Keratinocyte (primary cell): ENCODE results near the gene C9orf43. TPM values are rescaled to one million over a fixed set of nuclear protein-coding genes. Genes with fewer than 3 reads are reported as not detected.

Source experiments
- DNase-seq: peaks from one replicate; pipeline ENCODE4 v3.0.0-alpha.2; 2011; ENCODE audit warnings: low read depth, missing footprints, low spot score
- FAIRE-seq: peaks from 2 replicates; lab custom pipeline; 2011; peaks lifted over from hg19 to GRCh38; lab: Jason Lieb, UNC
- H2AFZ ChIP-seq: 2 replicates; pipeline ENCODE4 v1.6.0; 2012; ENCODE audit warnings: low read length, control low read depth, inconsistent platforms; ENCODE audit not compliant: control insufficient read depth
- H3K27ac ChIP-seq: 2 replicates; pipeline ENCODE4 v1.5.1; 2011; ENCODE audit warnings: low read length; ENCODE audit not compliant: control insufficient read depth, insufficient read depth
- H3K27me3 ChIP-seq: 3 replicates; pipeline ENCODE4 v1.6.0; 2011; ENCODE audit warnings: low read length; ENCODE audit not compliant: control insufficient read depth, insufficient read depth; ENCODE audit errors: extremely low read depth
- H3K36me3 ChIP-seq, 2 experiments: 2 replicates in 1 of 2; 3 replicates in 1 of 2; pipeline ENCODE4 v1.5.1; 2011; ENCODE audit warnings: low read length in 2 of 2, mild to moderate bottlenecking in 1 of 2; ENCODE audit not compliant: control insufficient read depth in 2 of 2, insufficient read depth in 2 of 2; ENCODE audit errors: extremely low read depth in 1 of 2
- H3K4me1 ChIP-seq: 3 replicates; pipeline ENCODE4 v1.5.1; 2011; ENCODE audit warnings: low read length; ENCODE audit not compliant: control insufficient read depth, insufficient read depth; ENCODE audit errors: extremely low read depth
- H3K4me2 ChIP-seq: 3 replicates; pipeline ENCODE4 v1.6.0; 2011; ENCODE audit warnings: low read depth, low read length; ENCODE audit not compliant: control insufficient read depth, insufficient read depth; ENCODE audit errors: extremely low read depth
- H3K4me3 ChIP-seq, 3 experiments: fragments of 200-600 bp in 1 of 3; sonication (generic) in 1 of 3; 2 replicates in 2 of 3; 3 replicates in 1 of 3; pipeline ENCODE4 v1.5.1; 2011 to 2016; ENCODE audit warnings: low read length in 3 of 3, mild to moderate bottlenecking in 3 of 3, control low read depth in 2 of 3, inconsistent platforms in 1 of 3, low read depth in 1 of 3, mixed read lengths in 1 of 3, mixed run types in 1 of 3, moderate library complexity in 1 of 3; ENCODE audit not compliant: control insufficient read depth in 2 of 3, insufficient read depth in 2 of 3; ENCODE audit errors: extremely low read depth in 1 of 3
- H3K79me2 ChIP-seq: 2 replicates; pipeline ENCODE4 v1.6.0; 2012; ENCODE audit warnings: low read length; ENCODE audit not compliant: control insufficient read depth, insufficient read depth
- H3K9ac ChIP-seq: 3 replicates; pipeline ENCODE4 v1.6.0; 2011; ENCODE audit warnings: low read length; ENCODE audit not compliant: control insufficient read depth, insufficient read depth; ENCODE audit errors: extremely low read depth
- H3K9me1 ChIP-seq: 3 replicates; pipeline ENCODE4 v1.6.0; 2011; ENCODE audit warnings: low read length; ENCODE audit not compliant: control insufficient read depth, insufficient read depth; ENCODE audit errors: extremely low read depth
- H3K9me3 ChIP-seq: 2 replicates; pipeline ENCODE4 v1.5.1; 2012; ENCODE audit warnings: low read depth, low read length; ENCODE audit not compliant: control insufficient read depth
- H4K20me1 ChIP-seq: 3 replicates; pipeline ENCODE4 v1.6.0; 2011; ENCODE audit warnings: low read length; ENCODE audit not compliant: control insufficient read depth, insufficient read depth; ENCODE audit errors: extremely low read depth
- EZH2 ChIP-seq: IDR thresholded peaks from one replicate; pipeline ENCODE4 v1.6.1; 2012; ENCODE audit warnings: inconsistent platforms, mild to moderate bottlenecking, low read length, moderate library complexity
- dilution Hi-C: fragments of 300-500 bp; cut with MboI; formaldehyde crosslinking; loops from one replicate; pipeline ENCODE4 v1.7.0; 2020; ENCODE audit warnings: low sequenced_read_pairs; ENCODE audit not compliant: extremely low pct_ligation_motif_present
- polyA plus RNA-seq, 5 experiments: library from polyadenylated mRNA; depleted of rRNA in 3 of 5; stranded (reverse) in 3 of 5; stranded (forward) in 1 of 5; unstranded in 1 of 5; fragments of >200 nt; gene quantifications; 1 replicate in 1 of 5; 2 replicates in 3 of 5; 3 replicates in 1 of 5; pipeline versions ENCODE4 v1.2.1 to v1.2.3, GENCODE V29; 2011 to 2012; ENCODE audit warnings: missing spikeins in 2 of 5, low read depth in 1 of 5, low replicate concordance in 1 of 5
- TF ChIP-seq, protein P1 (sequence below), 3 experiments: IDR thresholded peaks in 1 of 3; conservative IDR thresholded peaks in 1 of 3; optimal IDR thresholded peaks in 1 of 3; 2 replicates in 2 of 3; 3 replicates in 1 of 3; pipeline versions ENCODE3 to v1.5.1; 2011; ENCODE audit warnings: low read length in 3 of 3, mild to moderate bottlenecking in 3 of 3, moderate library complexity in 2 of 3, control low read depth in 1 of 3, inconsistent platforms in 1 of 3; ENCODE audit not compliant: insufficient read depth in 2 of 3; ENCODE audit errors: extremely low read depth in 1 of 3

Gene C9orf43
- polyA plus RNA-seq, 1 donor (not counting 4 experiments of a cell fraction or from before 2014, with no cell fraction given), result 0.75 TPM

DNA sequence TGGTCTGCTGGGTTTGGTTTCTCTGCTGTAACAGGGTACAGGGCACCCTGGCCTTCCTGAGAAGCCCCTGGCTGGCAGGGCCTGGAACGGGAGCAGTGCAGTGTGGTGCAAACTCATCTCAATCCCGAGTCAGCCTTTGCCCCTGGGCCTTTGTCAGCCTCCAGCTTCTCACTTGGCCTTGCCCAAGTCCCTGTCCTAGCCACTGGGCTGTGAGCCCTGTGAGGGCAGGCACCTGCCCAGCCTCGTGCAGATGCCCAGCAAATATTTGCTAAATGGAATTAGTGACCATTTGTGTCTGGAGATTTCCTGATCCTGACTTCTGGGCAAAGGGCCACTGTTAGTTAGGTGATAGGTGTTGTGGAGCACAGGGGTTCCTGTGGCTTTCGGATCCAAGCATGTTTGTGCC is 66.0 kb downstream of the C9orf43 start:
- no peaks in the 10 kb centered on the region for H3K4me1 ChIP-seq
- dilution Hi-C loops, result no loop called here
- H3K9me1 ChIP-seq, result no peaks in the 10 kb centered on the region
- H3K4me2 ChIP-seq, result no peak overlapping the region
- no peak overlapping the region for H3K4me3 ChIP-seq
- H2AFZ ChIP-seq, result no peak overlapping the region
- no peaks in the 10 kb centered on the region for H3K79me2 ChIP-seq
- DNase-seq, result no peak
- H4K20me1 ChIP-seq, result no peaks in the 10 kb centered on the region
- no peak for TF ChIP-seq EZH2
- TF ChIP-seq, protein P1, sequence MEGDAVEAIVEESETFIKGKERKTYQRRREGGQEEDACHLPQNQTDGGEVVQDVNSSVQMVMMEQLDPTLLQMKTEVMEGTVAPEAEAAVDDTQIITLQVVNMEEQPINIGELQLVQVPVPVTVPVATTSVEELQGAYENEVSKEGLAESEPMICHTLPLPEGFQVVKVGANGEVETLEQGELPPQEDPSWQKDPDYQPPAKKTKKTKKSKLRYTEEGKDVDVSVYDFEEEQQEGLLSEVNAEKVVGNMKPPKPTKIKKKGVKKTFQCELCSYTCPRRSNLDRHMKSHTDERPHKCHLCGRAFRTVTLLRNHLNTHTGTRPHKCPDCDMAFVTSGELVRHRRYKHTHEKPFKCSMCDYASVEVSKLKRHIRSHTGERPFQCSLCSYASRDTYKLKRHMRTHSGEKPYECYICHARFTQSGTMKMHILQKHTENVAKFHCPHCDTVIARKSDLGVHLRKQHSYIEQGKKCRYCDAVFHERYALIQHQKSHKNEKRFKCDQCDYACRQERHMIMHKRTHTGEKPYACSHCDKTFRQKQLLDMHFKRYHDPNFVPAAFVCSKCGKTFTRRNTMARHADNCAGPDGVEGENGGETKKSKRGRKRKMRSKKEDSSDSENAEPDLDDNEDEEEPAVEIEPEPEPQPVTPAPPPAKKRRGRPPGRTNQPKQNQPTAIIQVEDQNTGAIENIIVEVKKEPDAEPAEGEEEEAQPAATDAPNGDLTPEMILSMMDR (optimal IDR thresholded peaks at IDR 0.05 in 1 of 3, IDR thresholded peaks at IDR 0.05 in 1 of 3, conservative IDR thresholded peaks at IDR 0.05 in 1 of 3; ENCODE audit: extremely low read depth in 1 of 3, insufficient read depth in 2 of 3, low read length in 3 of 3), result no peak
- H3K27ac ChIP-seq, result no peak overlapping the region
- no peaks in the 10 kb centered on the region for H3K9me3 ChIP-seq
- H3K36me3 ChIP-seq, result no peaks in the 10 kb centered on the region
- no peak for FAIRE-seq
- peaks cover 14% of the 10 kb centered on the region for H3K27me3 ChIP-seq
- no peak overlapping the region for H3K9ac ChIP-seq

DNA sequence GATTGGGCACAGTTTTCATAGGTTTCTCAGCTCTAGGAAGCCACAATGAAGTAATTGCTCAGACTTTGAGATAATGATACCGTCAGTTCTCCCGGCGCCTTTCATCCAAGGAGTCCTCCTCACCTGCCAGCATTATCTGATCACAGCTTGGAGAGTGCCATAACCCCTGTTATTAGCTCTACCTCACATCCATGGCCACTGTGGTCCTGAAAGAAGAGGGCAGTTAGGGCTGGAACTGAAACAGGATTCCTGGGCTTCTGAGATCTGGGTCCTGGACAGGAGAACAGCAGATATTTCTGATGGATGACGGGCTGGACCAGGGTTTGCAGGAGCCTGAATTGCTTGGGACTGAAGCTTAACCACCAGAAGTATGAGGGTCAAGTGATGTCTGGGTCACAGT is 66.5 kb downstream of the C9orf43 start:
- Histone ChIP-seq H4K20me1 (no peaks in the 10 kb centered on the region), H3K36me3 (no peaks in the 10 kb centered on the region), H2AFZ (no peak overlapping the region), H3K9ac (no peak overlapping the region), H3K9me1 (no peaks in the 10 kb centered on the region), H3K4me1 (no peaks in the 10 kb centered on the region), H3K9me3 (no peaks in the 10 kb centered on the region), H3K27ac (no peak overlapping the region), H3K4me3 (no peak overlapping the region), H3K79me2 (no peaks in the 10 kb centered on the region), H3K4me2 (no peak overlapping the region), H3K27me3 (peaks cover 14% of the 10 kb centered on the region)
- FAIRE-seq (no peak), DNase-seq (no peak)
- dilution Hi-C loops, result no loop called here
- no peak for TF ChIP-seq EZH2
- TF ChIP-seq, protein P1 (optimal IDR thresholded peaks at IDR 0.05 in 1 of 3, IDR thresholded peaks at IDR 0.05 in 1 of 3, conservative IDR thresholded peaks at IDR 0.05 in 1 of 3; ENCODE audit: extremely low read depth in 1 of 3, insufficient read depth in 2 of 3, low read length in 3 of 3), result no peak
